HG03066 (cell line): Measurements from ENCODE around the gene TAF6.

Source experiments
- ATAC-seq: cut with Tn5 transposase; IDR thresholded peaks from one replicate; pipeline ENCODE4 v1.9.1; 2021; ENCODE audit warnings: low read depth; ENCODE audit not compliant: unreplicated experiment

TAF6 gene

GRCh38 chr7:100119072-100119969 lies at the start of gene TAF6, which contains the start of gene CNPY4:
Gene TAF6, minus strand, starts transcription at chr7:100119358. Its CDS starts 5,149 bp downstream, at chr7:100114209.
Gene CNPY4, plus strand, starts transcription at chr7:100119634. Its CDS starts 111 bp downstream, at chr7:100119745.
- peak; percentile 71 for ATAC-seq

GRCh38 chr7:100167912-100168323 lies 48.8 kb upstream of the TAF6 start:
- ATAC-seq: no peak

- ATAC-seq: no peak
These were observed 48.1 kb upstream of the TAF6 start for GRCh38 chr7:100166970-100167911.

GRCh38 chr7:100166317-100166940 lies 47.3 kb upstream of the TAF6 start:
- ATAC-seq: no peak

GRCh38 chr7:100163871-100164270 lies 44.7 kb upstream of the TAF6 start:
- no peak for ATAC-seq

- no peak for ATAC-seq
These were observed 43.9 kb upstream of the TAF6 start for GRCh38 chr7:100163006-100163531.

- ATAC-seq: no peak
These were observed 40.9 kb upstream of the TAF6 start for GRCh38 chr7:100160067-100160466.

GRCh38 chr7:100159099-100159623 lies 40.0 kb upstream of the TAF6 start:
- ATAC-seq: no peak

- ATAC-seq: peak; percentile 89
These were observed 39.3 kb upstream of the TAF6 start, which contains the start of gene TRAPPC14 for GRCh38 chr7:100158229-100159098. Gene TRAPPC14, minus strand, starts transcription at chr7:100158723. Its CDS starts 224 bp downstream, at chr7:100158499.

- ATAC-seq: no peak
These were observed 38.4 kb upstream of the TAF6 start for GRCh38 chr7:100157334-100158228.

GRCh38 chr7:100157069-100157333 lies 37.8 kb upstream of the TAF6 start:
- no peak for ATAC-seq

GRCh38 chr7:100156331-100157068 lies 37.3 kb upstream of the TAF6 start:
- no peak for ATAC-seq

- ATAC-seq: no peak
These were observed 36.6 kb upstream of the TAF6 start for GRCh38 chr7:100155553-100156317.

- no peak for ATAC-seq
These were observed 35.7 kb upstream of the TAF6 start for GRCh38 chr7:100154651-100155491.

GRCh38 chr7:100153708-100154535 lies 34.8 kb upstream of the TAF6 start:
- ATAC-seq: no peak
